Body of pancreas (tissue), 4 donors: ENCODE data around the gene ACER3. TPM values are rescaled to one million over a fixed set of nuclear protein-coding genes. Genes with fewer than 3 reads are reported as not detected.

Experiments
- ATAC-seq: fragments of 150-250 bp; one replicate; pipeline ENCODE4 v1.9.1; 2016
- DNase-seq, 4 donors: peaks; one replicate each; pipeline ENCODE4 v3.0.0-alpha.2; 2019
- H3K27ac ChIP-seq, 4 donors: fragments of 200-600 bp; sonication (generic); 1 replicate in 3 of 4; 2 replicates in 1 of 4; pipeline versions ENCODE4 v1.5.1 to v1.6.1; 2016 to 2019; ENCODE audit warnings: mild to moderate bottlenecking in 1 of 4, mixed read lengths in 1 of 4, moderate library complexity in 1 of 4
- H3K27me3 ChIP-seq, 2 donors: fragments of 200-600 bp; sonication (generic); one replicate each; pipeline ENCODE4 v1.6.0; 2016; ENCODE audit warnings: mild to moderate bottlenecking in 1 of 2
- H3K36me3 ChIP-seq, 2 donors: fragments of 200-600 bp; sonication (generic); replicated peaks in 1 of 2; 2 replicates each; pipeline ENCODE4 v1.5.1; 2016; ENCODE audit warnings: low read depth in 2 of 2; ENCODE audit not compliant: insufficient read depth in 1 of 2
- H3K4me1 ChIP-seq: fragments of 200-600 bp; sonication (generic); one replicate; pipeline ENCODE4 v1.6.0; 2016
- H3K4me3 ChIP-seq, 2 donors: fragments of 200-600 bp; sonication (generic); 1 replicate in 1 of 2; 2 replicates in 1 of 2; pipeline ENCODE4 v1.5.1; 2016 to 2019
- H3K9me3 ChIP-seq, 3 donors: fragments of 200-600 bp; sonication (generic); 1 replicate in 2 of 3; 2 replicates in 1 of 3; pipeline ENCODE4 v1.5.1; 2016
- CTCF ChIP-seq, 7 experiments: fragments of 450-650 bp in 4 of 7; fragments of 200-600 bp in 3 of 7; sonication (generic) in 3 of 7; IDR thresholded peaks; one replicate each; pipeline ENCODE4 v1.5.1; 2016 to 2019; ENCODE audit warnings: antibody characterized with exemption in 7 of 7
- POLR2A ChIP-seq, 3 donors: fragments of 450-650 bp; IDR thresholded peaks; one replicate each; pipeline ENCODE4 v1.6.1; 2016; ENCODE audit warnings: antibody characterized with exemption in 3 of 3, mild to moderate bottlenecking in 2 of 3
- WGBS, 2 donors: methylation state at CpG; one replicate each; pipeline ENCODE4 v1.1.5; 2017; 5-methylcytosine and 5-hydroxymethylcytosine counted together
- intact Hi-C: fragments of 100-400 bp; cut with DNase I; formaldehyde crosslinking; loops from one replicate; pipeline ENCODE4 v1.15.1; 2023
- total RNA-seq, 2 donors: library from RNA; depleted of rRNA; stranded (reverse); fragments of >200 nt; gene quantifications; one replicate each; pipeline ENCODE4 v1.1.0, GENCODE V29; 2016

ACER3 gene
- total RNA-seq, 2 donors from 2014 or later = 4.6 to 5.2 TPM

- ATAC-seq (no peak), DNase-seq (no peak)
- Histone ChIP-seq H3K9me3 (no peaks in the 10 kb centered on the region), H3K36me3 (no peaks in the 10 kb centered on the region), H3K27ac (no peak overlapping the region), H3K4me3 (no peak overlapping the region), H3K27me3 (no peaks in the 10 kb centered on the region), H3K4me1 (peaks cover 57% of the 10 kb centered on the region)
- intact Hi-C loops = no loop called here
- TF ChIP-seq POLR2A (IDR thresholded peaks at IDR 0.05) (no peak), CTCF (IDR thresholded peaks at IDR 0.05) (no peak)
- 78 to 96% methylated on average over 4 to 8 of the region's 8 CpGs for WGBS, 2 donors
Measured at GRCh38 chr11:77069969-77070582, 209.4 kb downstream of the ACER3 start.

GRCh38 chr11:77071077-77071476 lies 210.4 kb downstream of the ACER3 start:
- Histone ChIP-seq H3K36me3 (no peaks in the 10 kb centered on the region), H3K9me3 (no peaks in the 10 kb centered on the region), H3K27me3 (no peaks in the 10 kb centered on the region), H3K4me3 (no peak overlapping the region), H3K27ac (no peak overlapping the region), H3K4me1 (peaks cover 52% of the 10 kb centered on the region)
- DNase-seq (no peak), ATAC-seq (no peak)
- TF ChIP-seq POLR2A (IDR thresholded peaks at IDR 0.05) (no peak), CTCF (IDR thresholded peaks at IDR 0.05) (no peak)
- intact Hi-C loops = no loop called here
- WGBS, 2 donors = 83 to 96% methylated on average over 3 to 7 of the region's 7 CpGs

- Histone ChIP-seq H3K27ac (peak overlapping the region in 2 of 4 donors; percentile 76 to 78), H3K27me3 (no peaks in the 10 kb centered on the region), H3K4me3 (no peak overlapping the region), H3K36me3 (no peaks in the 10 kb centered on the region), H3K4me1 (peaks cover 47% of the 10 kb centered on the region), H3K9me3 (no peaks in the 10 kb centered on the region)
- DNase-seq (no peak), ATAC-seq (no peak)
- TF ChIP-seq POLR2A (IDR thresholded peaks at IDR 0.05) (no peak), CTCF (IDR thresholded peaks at IDR 0.05) (no peak)
- 88% methylated on average over 15 of the region's 15 CpGs for WGBS, 2 donors
- intact Hi-C loops = no loop called here
Measured at GRCh38 chr11:77071671-77072605, 211.2 kb downstream of the ACER3 start.

- 65 to 81% methylated on average over 7 to 8 of the region's 8 CpGs for WGBS, 2 donors
- peaks cover 38% of the 10 kb centered on the region for H3K4me1 ChIP-seq
Measured at GRCh38 chr11:77072851-77073327, 212.2 kb downstream of the ACER3 start.

More at GRCh38 chr11:77072851-77073327, 212.2 kb downstream of the ACER3 start:
- Histone ChIP-seq H3K9me3 (no peaks in the 10 kb centered on the region), H3K36me3 (no peaks in the 10 kb centered on the region), H3K27ac (peak overlapping the region; percentile 74 to 80 (median 77)), H3K27me3 (no peaks in the 10 kb centered on the region), H3K4me3 (no peak overlapping the region)
- no peak for TF ChIP-seq CTCF (IDR thresholded peaks at IDR 0.05)
- no peak for TF ChIP-seq POLR2A (IDR thresholded peaks at IDR 0.05)
- intact Hi-C loops = no loop called here
- ATAC-seq = no peak
- no peak for DNase-seq
